B cell (primary cell): ENCODE results near the gene BUB1. TPM values are rescaled to one million over a fixed set of nuclear protein-coding genes. Genes with fewer than 3 reads are reported as not detected.

Source experiments
- ATAC-seq: fragments of 200-7000 bp; cut with Tn5 transposase; one replicate; pipeline ENCODE4 v1.10.0; 2021; ENCODE audit warnings: low read depth, mild to moderate bottlenecking, moderate number of reproducible peaks, moderate library complexity
- CTCF ChIA-PET: fragments of 350-600 bp; sonication (Branson Sonifier 250); formaldehyde crosslinking; loops from one replicate; lab custom pipeline; 2021; ENCODE audit warnings: antibody characterized with exemption, inconsistent platforms; lab: Charles Lee
- POLR2A ChIA-PET: fragments of 350-600 bp; sonication (Branson Sonifier 250); formaldehyde crosslinking; loops from one replicate; lab custom pipeline; 2021; ENCODE audit warnings: antibody characterized with exemption; lab: Charles Lee
- DNase-seq: peaks from one replicate; pipeline ENCODE4 v3.0.0; 2013
- H2AFZ ChIP-seq: 2 replicates; pipeline ENCODE4 v1.6.1; 2012; ENCODE audit warnings: mild to moderate bottlenecking, low read depth, low read length; ENCODE audit not compliant: insufficient read depth, poor library complexity, severe bottlenecking
- H3K27ac ChIP-seq, 2 donors: 1 replicate in 1 of 2; 2 replicates in 1 of 2; pipeline ENCODE4 v1.5.1; 2012 to 2013; ENCODE audit warnings: low read length in 2 of 2, mild to moderate bottlenecking in 2 of 2, moderate library complexity in 1 of 2
- H3K27me3 ChIP-seq, 4 experiments: fragments of 200-600 bp in 1 of 4; sonication (generic) in 1 of 4; replicated peaks in 1 of 4; 1 replicate in 2 of 4; 2 replicates in 2 of 4; pipeline versions ENCODE4 v1.6.1 to v1.7.0; 2013 to 2016; ENCODE audit warnings: low read length in 3 of 4, mild to moderate bottlenecking in 2 of 4, mixed read lengths in 1 of 4, moderate library complexity in 1 of 4; ENCODE audit not compliant: insufficient read depth in 4 of 4, control insufficient read depth in 3 of 4; ENCODE audit errors: control extremely low read depth in 1 of 4
- H3K36me3 ChIP-seq, 2 experiments: replicated peaks in 1 of 2; 1 replicate in 1 of 2; 2 replicates in 1 of 2; pipeline versions ENCODE4 v1.6.1 to v1.7.1; 2013; ENCODE audit warnings: low read length in 1 of 2; ENCODE audit not compliant: insufficient read depth in 2 of 2, control insufficient read depth in 1 of 2; ENCODE audit errors: control extremely low read depth in 1 of 2, extremely low read depth in 1 of 2
- H3K4me1 ChIP-seq, 2 donors: fragments of 200-600 bp in 1 of 2; sonication (generic) in 1 of 2; 1 replicate in 1 of 2; 2 replicates in 1 of 2; pipeline versions ENCODE4 v1.5.1 to v1.6.1; 2013 to 2017; ENCODE audit warnings: low read length in 2 of 2; ENCODE audit not compliant: control insufficient read depth in 2 of 2, insufficient read depth in 2 of 2
- H3K4me2 ChIP-seq: replicated peaks from 2 replicates; pipeline ENCODE3; 2012; ENCODE audit warnings: mild to moderate bottlenecking, low read depth, low read length; ENCODE audit not compliant: poor library complexity, severe bottlenecking
- H3K4me3 ChIP-seq, 5 experiments: fragments of 200-600 bp in 1 of 5; sonication (generic) in 1 of 5; 1 replicate in 3 of 5; 2 replicates in 2 of 5; pipeline versions ENCODE4 v1.5.1 to v1.7.0; 2011 to 2016; ENCODE audit warnings: low read length in 4 of 5, mild to moderate bottlenecking in 4 of 5, low read depth in 2 of 5, control low read depth in 1 of 5, moderate library complexity in 1 of 5; ENCODE audit not compliant: insufficient read depth in 1 of 5; ENCODE audit errors: control extremely low read depth in 1 of 5, extremely low read depth in 1 of 5
- H3K79me2 ChIP-seq: fragments of 200-600 bp; sonication (generic); one replicate; pipeline ENCODE4 v1.6.0; 2016; ENCODE audit warnings: low read length; ENCODE audit not compliant: control insufficient read depth, insufficient read depth
- H3K9ac ChIP-seq: fragments of 200-600 bp; sonication (generic); 2 replicates; pipeline ENCODE4 v1.6.1; 2017; ENCODE audit warnings: mild to moderate bottlenecking, low read length, moderate library complexity
- H3K9me3 ChIP-seq, 3 donors: one replicate each; pipeline versions ENCODE4 v1.6.1 to v1.7.1; 2013; ENCODE audit warnings: low read length in 2 of 3; ENCODE audit not compliant: control insufficient read depth in 2 of 3, insufficient read depth in 1 of 3; ENCODE audit errors: control extremely low read depth in 1 of 3
- H4K20me1 ChIP-seq: 2 replicates; pipeline ENCODE4 v1.6.0; 2012; ENCODE audit warnings: mild to moderate bottlenecking, low read length; ENCODE audit not compliant: insufficient read depth, control insufficient read depth, poor library complexity, severe bottlenecking
- H3K27ac Mint-ChIP-seq: one replicate; pipeline ENCODE4 v1.8.0; 2021; ENCODE audit warnings: mixed read lengths
- H3K27me3 Mint-ChIP-seq: one replicate; pipeline ENCODE4 v1.8.0; 2021; ENCODE audit warnings: mixed read lengths
- H3K4me1 Mint-ChIP-seq: one replicate; pipeline ENCODE4 v1.8.0; 2021; ENCODE audit warnings: mixed read lengths
- H3K4me3 Mint-ChIP-seq: one replicate; pipeline ENCODE4 v1.8.0; 2021; ENCODE audit warnings: mixed read lengths
- H3K9me3 Mint-ChIP-seq: one replicate; pipeline ENCODE4 v1.8.0; 2022; ENCODE audit warnings: mixed read lengths; ENCODE audit not compliant: insufficient read depth
- EZH2 ChIP-seq: IDR thresholded peaks from 2 replicates; pipeline ENCODE4 v1.6.1; 2012; ENCODE audit warnings: borderline replicate concordance, low read depth, mild to moderate bottlenecking, moderate library complexity, low read length; ENCODE audit not compliant: insufficient read depth, poor library complexity, severe bottlenecking
- WGBS: methylation state at CpG from one replicate; pipeline ENCODE4 v1.1.5; 2013; ENCODE audit warnings: missing lambda C conversion rate; ENCODE audit not compliant: insufficient coverage; 5-methylcytosine and 5-hydroxymethylcytosine counted together
- intact Hi-C: fragments of 100-400 bp; cut with micrococcal nuclease; formaldehyde crosslinking; loops from one replicate; pipeline ENCODE4 v1.10.0; 2022
- polyA plus RNA-seq: library from polyadenylated mRNA; depleted of rRNA; stranded (reverse); fragments of >200 nt; gene quantifications from 2 replicates; pipeline ENCODE4 v1.2.3, GENCODE V29; 2012
- total RNA-seq, 2 donors: library from RNA; stranded (reverse); fragments of 120-200 nt in 1 of 2; gene quantifications; 1 replicate in 1 of 2; 2 replicates in 1 of 2; pipeline versions ENCODE4 v1.2.3 to v1.2.4, GENCODE V29; 2013 to 2022
- TF ChIP-seq, protein P1 (sequence below): fragments of 200-600 bp; IDR thresholded peaks from one replicate; pipeline ENCODE4 v1.8.0; 2022; ENCODE audit warnings: antibody characterized with exemption, mild to moderate bottlenecking

Gene BUB1
- total and polyA plus RNA-seq, 2 donors (not counting 1 experiment from before 2014, with no cell fraction given) = 0.85 to 2.0 TPM

GRCh38 chr2:110642360-110642759 lies 35.5 kb downstream of the BUB1 start:
- no peaks in the 10 kb centered on the region for H3K36me3 ChIP-seq
- POLR2A ChIA-PET = no interaction called here
- Mint-ChIP-seq H3K4me1 (no peaks in the 10 kb centered on the region), H3K4me3 (no peak overlapping the region), H3K27me3 (no peaks in the 10 kb centered on the region), H3K9me3 (no peaks in the 10 kb centered on the region), H3K27ac (no peak overlapping the region)
- H4K20me1 ChIP-seq = no peaks in the 10 kb centered on the region
- no peak overlapping the region for H3K27ac ChIP-seq
- DNase-seq = no peak
- H3K4me3 ChIP-seq = no peak overlapping the region
- intact Hi-C loops = no loop called here
- H3K27me3 ChIP-seq = no peaks in the 10 kb centered on the region
- H3K9me3 ChIP-seq = no peaks in the 10 kb centered on the region
- no peak overlapping the region for H3K9ac ChIP-seq
- no peak overlapping the region for H2AFZ ChIP-seq
- H3K4me1 ChIP-seq = no peaks in the 10 kb centered on the region
- TF ChIP-seq, protein P1, sequence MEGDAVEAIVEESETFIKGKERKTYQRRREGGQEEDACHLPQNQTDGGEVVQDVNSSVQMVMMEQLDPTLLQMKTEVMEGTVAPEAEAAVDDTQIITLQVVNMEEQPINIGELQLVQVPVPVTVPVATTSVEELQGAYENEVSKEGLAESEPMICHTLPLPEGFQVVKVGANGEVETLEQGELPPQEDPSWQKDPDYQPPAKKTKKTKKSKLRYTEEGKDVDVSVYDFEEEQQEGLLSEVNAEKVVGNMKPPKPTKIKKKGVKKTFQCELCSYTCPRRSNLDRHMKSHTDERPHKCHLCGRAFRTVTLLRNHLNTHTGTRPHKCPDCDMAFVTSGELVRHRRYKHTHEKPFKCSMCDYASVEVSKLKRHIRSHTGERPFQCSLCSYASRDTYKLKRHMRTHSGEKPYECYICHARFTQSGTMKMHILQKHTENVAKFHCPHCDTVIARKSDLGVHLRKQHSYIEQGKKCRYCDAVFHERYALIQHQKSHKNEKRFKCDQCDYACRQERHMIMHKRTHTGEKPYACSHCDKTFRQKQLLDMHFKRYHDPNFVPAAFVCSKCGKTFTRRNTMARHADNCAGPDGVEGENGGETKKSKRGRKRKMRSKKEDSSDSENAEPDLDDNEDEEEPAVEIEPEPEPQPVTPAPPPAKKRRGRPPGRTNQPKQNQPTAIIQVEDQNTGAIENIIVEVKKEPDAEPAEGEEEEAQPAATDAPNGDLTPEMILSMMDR = no peak
- no peak for TF ChIP-seq EZH2
- no peak for ATAC-seq
- no peaks in the 10 kb centered on the region for H3K79me2 ChIP-seq
- CTCF ChIA-PET = no interaction called here
- no peak overlapping the region for H3K4me2 ChIP-seq

DNA sequence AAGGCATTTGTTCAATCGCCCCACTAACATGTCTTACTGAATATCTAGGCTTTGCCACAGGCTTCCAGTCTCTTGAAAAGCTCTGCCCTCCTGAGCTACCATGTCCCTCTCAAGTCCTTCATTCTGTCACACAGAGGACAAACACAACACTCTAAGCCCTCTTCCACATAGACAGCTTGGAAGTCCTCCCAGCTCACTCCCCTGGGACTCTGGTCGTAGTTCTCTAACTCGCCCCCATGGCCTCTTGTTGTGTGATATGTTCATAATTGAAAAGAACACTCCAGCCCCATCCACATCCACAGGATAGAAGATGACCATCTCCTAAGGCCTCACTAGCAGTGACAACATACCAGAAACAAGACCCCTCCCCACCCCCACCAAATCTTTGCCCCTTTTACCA lies 37.9 kb downstream of the BUB1 start:
- Histone ChIP-seq H3K4me3 (no peak overlapping the region), H3K9me3 (no peaks in the 10 kb centered on the region), H3K36me3 (no peaks in the 10 kb centered on the region), H3K4me2 (no peak overlapping the region), H3K27me3 (no peaks in the 10 kb centered on the region), H3K79me2 (no peaks in the 10 kb centered on the region), H3K4me1 (no peaks in the 10 kb centered on the region), H3K9ac (no peak overlapping the region), H4K20me1 (no peaks in the 10 kb centered on the region), H2AFZ (no peak overlapping the region), H3K27ac (no peak overlapping the region)
- POLR2A ChIA-PET = no interaction called here
- no peaks in the 10 kb centered on the region for H3K4me1 Mint-ChIP-seq
- DNase-seq (no peak), ATAC-seq (no peak)
- H3K9me3 Mint-ChIP-seq = no peaks in the 10 kb centered on the region
- no peaks in the 10 kb centered on the region for H3K27me3 Mint-ChIP-seq
- intact Hi-C loops = no loop called here
- CTCF ChIA-PET = no interaction called here
- H3K27ac Mint-ChIP-seq = no peak overlapping the region
- H3K4me3 Mint-ChIP-seq = no peak overlapping the region
- WGBS = 100% methylated on average over 1 of the region's 3 CpGs
- TF ChIP-seq EZH2 = no peak
